ENCODE data around the gene C10orf62.
"Not testable (repeated sequence)": the region's sequence is repeated elsewhere in the genome, so short reads cannot be mapped to it uniquely, and the experiment has no call there.

Gene C10orf62

GRCh38 chr10:97589479-97589878, at the start of gene C10orf62:
C10orf62 (plus strand) TSS chr10:97589721; CDS start chr10:97589898, 177 bp downstream.
- no peak for DNase-seq

- no peak for DNase-seq
Observed at GRCh38 chr10:97540669-97541500, 48.6 kb upstream of the C10orf62 start.

GRCh38 chr10:97542169-97543024, 47.1 kb upstream of the C10orf62 start:
- DNase-seq, result no peak

- no peak for DNase-seq
Observed at GRCh38 chr10:97543025-97543546, 46.4 kb upstream of the C10orf62 start.

GRCh38 chr10:97546456-97547270, 42.9 kb upstream of the C10orf62 start:
- DNase-seq, result no peak

- DNase-seq, result no peak
Observed at GRCh38 chr10:97547271-97547600, 42.3 kb upstream of the C10orf62 start.

GRCh38 chr10:97547962-97548361, 41.6 kb upstream of the C10orf62 start:
- DNase-seq, result no peak

GRCh38 chr10:97548828-97549455, 40.6 kb upstream of the C10orf62 start:
- DNase-seq, result no peak

GRCh38 chr10:97549587-97550322, 39.8 kb upstream of the C10orf62 start:
- no peak for DNase-seq

GRCh38 chr10:97550336-97551149, 39.0 kb upstream of the C10orf62 start:
- no peak for DNase-seq

- no peak for DNase-seq
Observed at GRCh38 chr10:97551271-97551670, 38.2 kb upstream of the C10orf62 start.

GRCh38 chr10:97553575-97554031, 35.9 kb upstream of the C10orf62 start:
- no peak for DNase-seq

- DNase-seq, result not testable (repeated sequence)
Observed at GRCh38 chr10:97554336-97554735, 35.2 kb upstream of the C10orf62 start.

- not testable (repeated sequence) for DNase-seq
Observed at GRCh38 chr10:97555541-97555940, 34.0 kb upstream of the C10orf62 start.

GRCh38 chr10:97560731-97561381, 28.7 kb upstream of the C10orf62 start:
- not testable (repeated sequence) for DNase-seq

GRCh38 chr10:97561386-97562077, 28.0 kb upstream of the C10orf62 start:
- not testable (repeated sequence) for DNase-seq

GRCh38 chr10:97562329-97562728, 27.2 kb upstream of the C10orf62 start:
- not testable (repeated sequence) for DNase-seq

- DNase-seq, result no peak
Observed at GRCh38 chr10:97563337-97563736, 26.2 kb upstream of the C10orf62 start.

- no peak for DNase-seq
Observed at GRCh38 chr10:97564776-97565175, 24.7 kb upstream of the C10orf62 start.

All from cerebellar nuclear complex (tissue), 1 donor.